Mesendoderm (in vitro differentiated cells): ENCODE data around the gene ZMYND8.
A peak's percentile ranks its signal among the peaks of the same experiment; 100 is the strongest.
"Not testable (repeated sequence)": the region's sequence is repeated elsewhere in the genome, so short reads cannot be mapped to it uniquely, and the experiment has no call there.

ENCODE experiments used
- DNase-seq: peaks from one replicate; pipeline ENCODE4 v3.0.0; 2013
- H2AK5ac ChIP-seq: 2 replicates; pipeline ENCODE4 v1.6.1; 2013; ENCODE audit warnings: low read length, inconsistent platforms
- H2BK120ac ChIP-seq: 2 replicates; pipeline ENCODE4 v1.6.1; 2013; ENCODE audit warnings: low read depth, mild to moderate bottlenecking, low read length, moderate library complexity, mixed read lengths
- H2BK15ac ChIP-seq: replicated peaks from 2 replicates; pipeline ENCODE4 v1.6.1; 2013; ENCODE audit warnings: low read depth, mild to moderate bottlenecking, moderate library complexity
- H2BK5ac ChIP-seq: 2 replicates; pipeline ENCODE4 v1.6.1; 2013; ENCODE audit warnings: low read length, inconsistent platforms
- H3K18ac ChIP-seq: 2 replicates; pipeline ENCODE4 v1.6.1; 2013; ENCODE audit warnings: mild to moderate bottlenecking, low read length, mixed read lengths
- H3K23ac ChIP-seq: one replicate; pipeline ENCODE4 v1.6.1; 2013; ENCODE audit warnings: low read length
- H3K27ac ChIP-seq: 2 replicates; pipeline ENCODE4 v1.5.1; 2013; ENCODE audit warnings: low read depth, mild to moderate bottlenecking, inconsistent platforms, low read length, moderate library complexity
- H3K27me3 ChIP-seq: 2 replicates; pipeline ENCODE4 v1.6.1; 2013; ENCODE audit warnings: low read length, control low read depth, mild to moderate bottlenecking, inconsistent platforms; ENCODE audit not compliant: insufficient read depth, poor library complexity
- H3K36me3 ChIP-seq: 2 replicates; pipeline ENCODE4 v1.6.1; 2013; ENCODE audit warnings: low read length, inconsistent platforms; ENCODE audit not compliant: control insufficient read depth, insufficient read depth
- H3K4ac ChIP-seq: one replicate; pipeline ENCODE4 v1.6.1; 2013; ENCODE audit warnings: low read depth, mild to moderate bottlenecking, low read length, moderate library complexity
- H3K4me1 ChIP-seq: 2 replicates; pipeline ENCODE4 v1.6.1; 2013; ENCODE audit warnings: low read depth, low read length, inconsistent platforms; ENCODE audit not compliant: control insufficient read depth
- H3K4me2 ChIP-seq: 2 replicates; pipeline ENCODE4 v1.6.1; 2013; ENCODE audit warnings: low read length
- H3K4me3 ChIP-seq: 2 replicates; pipeline ENCODE4 v1.5.1; 2013; ENCODE audit warnings: mild to moderate bottlenecking, low read length
- H3K56ac ChIP-seq: one replicate; pipeline ENCODE4 v1.6.1; 2013; ENCODE audit warnings: low read length
- H3K79me1 ChIP-seq: 2 replicates; pipeline ENCODE4 v1.6.1; 2013; ENCODE audit warnings: low read length, inconsistent platforms
- H3K79me2 ChIP-seq: 2 replicates; pipeline ENCODE4 v1.6.1; 2013; ENCODE audit warnings: mild to moderate bottlenecking, low read length; ENCODE audit not compliant: control insufficient read depth, insufficient read depth
- H3K9ac ChIP-seq: 2 replicates; pipeline ENCODE4 v1.6.1; 2013; ENCODE audit warnings: low read length, inconsistent platforms
- H4K5ac ChIP-seq: one replicate; pipeline ENCODE4 v1.6.1; 2013; ENCODE audit warnings: low read length
- H4K8ac ChIP-seq: one replicate; pipeline ENCODE4 v1.6.1; 2013; ENCODE audit warnings: low read depth, mild to moderate bottlenecking, control low read depth, low read length, moderate library complexity
- WGBS: extraction: QIAGEN DNeasy Blood & Tissue Kit; methylation state at CpG from one replicate; pipeline ENCODE4 v1.1.7; 2013; ENCODE audit warnings: low lambda C conversion rate, missing lambda C conversion rate; ENCODE audit not compliant: insufficient coverage; ENCODE audit errors: extremely low coverage; 5-methylcytosine and 5-hydroxymethylcytosine counted together

The ZMYND8 gene

GRCh38 chr20:47208534-47209174 lies 147.8 kb downstream of the ZMYND8 start:
- H4K8ac ChIP-seq, result no peak overlapping the region
- DNase-seq, result no peak
- no peak overlapping the region for H2BK15ac ChIP-seq
- no peaks in the 10 kb centered on the region for H3K79me1 ChIP-seq
- H3K27ac ChIP-seq, result no peak overlapping the region
- no peaks in the 10 kb centered on the region for H3K79me2 ChIP-seq
- no peak overlapping the region for H3K56ac ChIP-seq
- H3K9ac ChIP-seq, result no peak overlapping the region
- H3K4me2 ChIP-seq, result no peak overlapping the region
- no peak overlapping the region for H3K23ac ChIP-seq
- H2BK120ac ChIP-seq, result no peak overlapping the region
- no peak overlapping the region for H3K4me3 ChIP-seq
- H3K4me1 ChIP-seq, result no peaks in the 10 kb centered on the region
- no peak overlapping the region for H4K5ac ChIP-seq
- H2AK5ac ChIP-seq, result no peak overlapping the region
- no peak overlapping the region for H3K18ac ChIP-seq
- no peaks in the 10 kb centered on the region for H3K27me3 ChIP-seq
- peaks cover 6% of the 10 kb centered on the region for H3K36me3 ChIP-seq
- no peak overlapping the region for H2BK5ac ChIP-seq
- WGBS, result no CpG with 5 or more reads among the region's 18 CpGs
- no peak overlapping the region for H3K4ac ChIP-seq

GRCh38 chr20:47206962-47207641 lies 149.4 kb downstream of the ZMYND8 start:
- H3K79me2 ChIP-seq, result no peaks in the 10 kb centered on the region
- H2BK120ac ChIP-seq, result no peak overlapping the region
- H4K5ac ChIP-seq, result no peak overlapping the region
- H3K18ac ChIP-seq, result no peak overlapping the region
- no peak overlapping the region for H3K23ac ChIP-seq
- no peak overlapping the region for H3K9ac ChIP-seq
- H3K4me2 ChIP-seq, result no peak overlapping the region
- H2BK15ac ChIP-seq, result no peak overlapping the region
- no peak overlapping the region for H2AK5ac ChIP-seq
- no peak overlapping the region for H4K8ac ChIP-seq
- H3K56ac ChIP-seq, result no peak overlapping the region
- H3K36me3 ChIP-seq, result peaks cover 6% of the 10 kb centered on the region
- no peaks in the 10 kb centered on the region for H3K79me1 ChIP-seq
- H3K27me3 ChIP-seq, result no peaks in the 10 kb centered on the region
- no peak overlapping the region for H3K4me3 ChIP-seq
- H3K4ac ChIP-seq, result no peak overlapping the region
- no peak overlapping the region for H3K27ac ChIP-seq
- no peak for DNase-seq
- no peak overlapping the region for H2BK5ac ChIP-seq
- WGBS, result no CpG with 5 or more reads among the region's 9 CpGs
- no peaks in the 10 kb centered on the region for H3K4me1 ChIP-seq

GRCh38 chr20:47206552-47206951 lies 149.9 kb downstream of the ZMYND8 start:
- not testable (repeated sequence) for H3K79me2 ChIP-seq, H3K27ac ChIP-seq, H2AK5ac ChIP-seq, H3K23ac ChIP-seq, H4K8ac ChIP-seq, H3K27me3 ChIP-seq, H3K18ac ChIP-seq, H3K9ac ChIP-seq, H3K4me2 ChIP-seq, H3K36me3 ChIP-seq, H4K5ac ChIP-seq, DNase-seq, H3K4me3 ChIP-seq, H2BK15ac ChIP-seq, H3K56ac ChIP-seq, H2BK5ac ChIP-seq, H3K4me1 ChIP-seq, H3K4ac ChIP-seq, H3K79me1 ChIP-seq, H2BK120ac ChIP-seq
- no CpG with 5 or more reads among the region's 10 CpGs for WGBS

- Histone ChIP-seq H2BK15ac (no peak overlapping the region), H2AK5ac (no peak overlapping the region), H3K4me3 (no peak overlapping the region), H3K79me2 (no peaks in the 10 kb centered on the region), H4K5ac (no peak overlapping the region), H4K8ac (no peak overlapping the region), H3K18ac (no peak overlapping the region), H3K4me2 (no peak overlapping the region), H3K27me3 (no peaks in the 10 kb centered on the region), H3K4me1 (peaks cover 3% of the 10 kb centered on the region), H3K56ac (no peak overlapping the region), H2BK5ac (no peak overlapping the region), H3K4ac (no peak overlapping the region), H3K9ac (no peak overlapping the region), H3K27ac (no peak overlapping the region), H3K23ac (no peak overlapping the region), H2BK120ac (no peak overlapping the region), H3K79me1 (no peaks in the 10 kb centered on the region), H3K36me3 (peaks cover 6% of the 10 kb centered on the region)
- WGBS, result no CpG with 5 or more reads among the region's 9 CpGs
- DNase-seq, result peak; percentile 69
These were observed 150.8 kb downstream of the ZMYND8 start for GRCh38 chr20:47205577-47206123.

- H3K79me1 ChIP-seq, H2BK15ac ChIP-seq, H3K27me3 ChIP-seq, H2BK120ac ChIP-seq, H4K8ac ChIP-seq, H3K36me3 ChIP-seq, H3K56ac ChIP-seq, H3K9ac ChIP-seq, DNase-seq, H3K4ac ChIP-seq, H2BK5ac ChIP-seq, H3K4me1 ChIP-seq, H4K5ac ChIP-seq, H3K23ac ChIP-seq, H3K18ac ChIP-seq, H2AK5ac ChIP-seq, H3K4me2 ChIP-seq, H3K4me3 ChIP-seq, H3K27ac ChIP-seq, H3K79me2 ChIP-seq: not testable (repeated sequence)
- WGBS, result no CpG with 5 or more reads among the region's 11 CpGs
These were observed 151.7 kb downstream of the ZMYND8 start for GRCh38 chr20:47204850-47205122.
